H9 (cell line): ENCODE data around the gene BPTF. TPM values are rescaled to one million over a fixed set of nuclear protein-coding genes. Genes with fewer than 3 reads are reported as not detected.
"Not testable (repeated sequence)": the region's sequence is repeated elsewhere in the genome, so short reads cannot be mapped to it uniquely, and the experiment has no call there.

Experiments
- DNase-seq: peaks from one replicate; pipeline ENCODE4 v3.0.0-alpha.2; 2017
- H2AFZ ChIP-seq: one replicate; pipeline ENCODE4 v1.6.1; 2013; ENCODE audit warnings: mild to moderate bottlenecking, low read length, control low read depth, moderate library complexity
- H2AK5ac ChIP-seq: 2 replicates; pipeline ENCODE4 v1.6.1; 2013; ENCODE audit warnings: low read length, control low read depth, mixed read lengths; ENCODE audit not compliant: insufficient read length
- H2BK120ac ChIP-seq: one replicate; pipeline ENCODE4 v1.6.1; 2013; ENCODE audit warnings: low read depth, mild to moderate bottlenecking, low read length, control low read depth, inconsistent platforms; ENCODE audit not compliant: poor library complexity, severe bottlenecking
- H2BK12ac ChIP-seq: 2 replicates; pipeline ENCODE4 v1.6.1; 2013; ENCODE audit warnings: low read length, control low read depth, mixed read lengths, low read depth; ENCODE audit not compliant: insufficient read length
- H2BK15ac ChIP-seq: 2 replicates; pipeline ENCODE4 v1.6.1; 2013; ENCODE audit warnings: low read depth, low read length, control low read depth
- H2BK20ac ChIP-seq: one replicate; pipeline ENCODE4 v1.6.1; 2013; ENCODE audit warnings: low read depth, mild to moderate bottlenecking, low read length, control low read depth, inconsistent platforms; ENCODE audit not compliant: poor library complexity, severe bottlenecking
- H2BK5ac ChIP-seq: 2 replicates; pipeline ENCODE4 v1.6.1; 2013; ENCODE audit warnings: low read length, control low read depth, mixed read lengths; ENCODE audit not compliant: insufficient read length
- H3K14ac ChIP-seq: 2 replicates; pipeline ENCODE4 v1.6.1; 2013; ENCODE audit warnings: low read length, control low read depth; ENCODE audit not compliant: insufficient read depth
- H3K18ac ChIP-seq: 2 replicates; pipeline ENCODE4 v1.6.1; 2013; ENCODE audit warnings: low read depth, mild to moderate bottlenecking, mixed read lengths, low read length, control low read depth; ENCODE audit not compliant: insufficient read length
- H3K23ac ChIP-seq: 2 replicates; pipeline ENCODE4 v1.6.1; 2013; ENCODE audit warnings: low read length, control low read depth, mixed read lengths, low read depth; ENCODE audit not compliant: insufficient read length
- H3K23me2 ChIP-seq: 2 replicates; pipeline ENCODE4 v1.6.1; 2013; ENCODE audit warnings: low read depth, mild to moderate bottlenecking, mixed read lengths, low read length, control low read depth; ENCODE audit not compliant: insufficient read length, poor library complexity, severe bottlenecking
- H3K27ac ChIP-seq: 2 replicates; pipeline ENCODE4 v1.5.1; 2013; ENCODE audit warnings: low read length, control low read depth, mixed read lengths, low read depth; ENCODE audit not compliant: insufficient read length
- H3K27me3 ChIP-seq: 2 replicates; pipeline ENCODE4 v1.6.1; 2013; ENCODE audit warnings: low read length, control low read depth, inconsistent platforms; ENCODE audit not compliant: insufficient read depth
- H3K4ac ChIP-seq: 2 replicates; pipeline ENCODE4 v1.6.1; 2013; ENCODE audit warnings: low read depth, mild to moderate bottlenecking, control low read depth, inconsistent platforms, low read length, moderate library complexity
- H3K4me1 ChIP-seq: 2 replicates; pipeline ENCODE4 v1.6.1; 2013; ENCODE audit warnings: low read length, control low read depth, inconsistent platforms; ENCODE audit not compliant: insufficient read depth
- H3K4me2 ChIP-seq: 2 replicates; pipeline ENCODE4 v1.6.1; 2013; ENCODE audit warnings: low read length, control low read depth, mixed read lengths; ENCODE audit not compliant: insufficient read length, insufficient read depth
- H3K56ac ChIP-seq: 2 replicates; pipeline ENCODE4 v1.6.1; 2013; ENCODE audit warnings: low read depth, mild to moderate bottlenecking, mixed read lengths, low read length, control low read depth; ENCODE audit not compliant: insufficient read length
- H3K79me1 ChIP-seq: 2 replicates; pipeline ENCODE4 v1.6.1; 2013; ENCODE audit warnings: low read depth, mild to moderate bottlenecking, moderate library complexity, low read length, control low read depth, inconsistent platforms; ENCODE audit not compliant: insufficient read depth, poor library complexity, severe bottlenecking
- H3K79me2 ChIP-seq: 2 replicates; pipeline ENCODE4 v1.6.1; 2013; ENCODE audit warnings: low read length, control low read depth, inconsistent platforms; ENCODE audit not compliant: insufficient read depth
- H3K9ac ChIP-seq: 2 replicates; pipeline ENCODE4 v1.6.1; 2013; ENCODE audit warnings: low read length, control low read depth, mixed read lengths; ENCODE audit not compliant: insufficient read length; ENCODE audit errors: extremely low read depth
- H3K9me3 ChIP-seq: one replicate; pipeline ENCODE4 v1.6.1; 2013; ENCODE audit warnings: low read depth, low read length, inconsistent platforms; ENCODE audit not compliant: control insufficient read depth
- H3T11ph ChIP-seq: one replicate; pipeline ENCODE4 v1.6.1; 2013; ENCODE audit warnings: mild to moderate bottlenecking, low read length, control low read depth, inconsistent platforms
- H4K20me1 ChIP-seq: one replicate; pipeline ENCODE4 v1.6.1; 2013; ENCODE audit not compliant: control insufficient read depth, insufficient read length, insufficient read depth
- H4K5ac ChIP-seq: 2 replicates; pipeline ENCODE4 v1.6.1; 2013; ENCODE audit warnings: low read depth, mild to moderate bottlenecking, mixed read lengths, low read length, control low read depth; ENCODE audit not compliant: insufficient read length
- H4K8ac ChIP-seq: replicated peaks from 2 replicates; pipeline ENCODE4 v1.6.1; 2013; ENCODE audit warnings: low read length, control low read depth, mixed read lengths, low read depth; ENCODE audit not compliant: insufficient read length
- H4K91ac ChIP-seq: 2 replicates; pipeline ENCODE4 v1.6.1; 2013; ENCODE audit warnings: low read depth, mild to moderate bottlenecking, moderate library complexity, mixed read lengths, low read length, control low read depth; ENCODE audit not compliant: insufficient read length
- H3K27ac Mint-ChIP-seq, 3 experiments: 2 replicates in 2 of 3; 3 replicates in 1 of 3; pipeline ENCODE4 v1.8.0; 2020 to 2021; ENCODE audit warnings: mixed read lengths in 3 of 3, mild to moderate bottlenecking in 1 of 3, moderate library complexity in 1 of 3
- H3K27me3 Mint-ChIP-seq: 2 replicates; pipeline ENCODE4 v1.8.0; 2021; ENCODE audit warnings: low read depth, mild to moderate bottlenecking, moderate library complexity, mixed read lengths
- H3K36me3 Mint-ChIP-seq, 3 experiments: 2 replicates in 2 of 3; 3 replicates in 1 of 3; pipeline ENCODE4 v1.8.0; 2020 to 2021; ENCODE audit warnings: low read depth in 3 of 3, mixed read lengths in 3 of 3; ENCODE audit not compliant: insufficient read depth in 1 of 3
- H3K4me1 Mint-ChIP-seq, 2 experiments: 2 replicates each; pipeline ENCODE4 v1.8.0; 2020; ENCODE audit warnings: mixed read lengths in 2 of 2
- H3K4me3 Mint-ChIP-seq, 2 experiments: 2 replicates in 1 of 2; 3 replicates in 1 of 2; pipeline ENCODE4 v1.8.0; 2020 to 2021; ENCODE audit warnings: mild to moderate bottlenecking in 2 of 2, mixed read lengths in 2 of 2, moderate library complexity in 1 of 2
- H3K9me3 Mint-ChIP-seq, 2 experiments: 2 replicates in 1 of 2; 3 replicates in 1 of 2; pipeline ENCODE4 v1.8.0; 2020; ENCODE audit warnings: mild to moderate bottlenecking in 2 of 2, mixed read lengths in 2 of 2, moderate library complexity in 1 of 2
- whole genome bisulfite sequencing: extraction: QIAGEN DNeasy Blood & Tissue Kit; methylation state at CpG from one replicate; pipeline ENCODE4 v1.1.7; 2013; ENCODE audit warnings: missing lambda C conversion rate, low lambda C conversion rate, mixed read lengths; ENCODE audit not compliant: insufficient read length; ENCODE audit errors: extremely low coverage; 5-methylcytosine and 5-hydroxymethylcytosine counted together
- total RNA-seq: library from RNA; stranded (reverse); gene quantifications from 2 replicates; pipeline ENCODE4 v1.2.1, GENCODE V29; 2021

Gene BPTF
- total RNA-seq, 1 experiment from 2014 or later = 203 TPM

- H3K14ac ChIP-seq, H2AFZ ChIP-seq, DNase-seq, H4K20me1 ChIP-seq, H4K8ac ChIP-seq, H3K18ac ChIP-seq, H3K56ac ChIP-seq, H3K4me2 ChIP-seq, H4K91ac ChIP-seq, H3K27ac ChIP-seq, H3K4me1 ChIP-seq, H2BK20ac ChIP-seq, H3K4me3 Mint-ChIP-seq, H3T11ph ChIP-seq, H3K23me2 ChIP-seq, H3K23ac ChIP-seq, H2BK5ac ChIP-seq, H2BK15ac ChIP-seq, H3K9ac ChIP-seq, H2AK5ac ChIP-seq, H3K9me3 ChIP-seq, H3K79me1 ChIP-seq, H3K27me3 ChIP-seq, H2BK12ac ChIP-seq, H2BK120ac ChIP-seq, H3K27me3 Mint-ChIP-seq, H3K4ac ChIP-seq, H4K5ac ChIP-seq, H3K9me3 Mint-ChIP-seq: not testable (repeated sequence)
- no CpG with 5 or more reads among the region's 3 CpGs for WGBS
- peaks cover 9 to 29% (median 16%) of the 10 kb centered on the region in 3 experiments; a peak in 6 of 7 replicates for H3K36me3 Mint-ChIP-seq
- H3K79me2 ChIP-seq = peaks cover 41% of the 10 kb centered on the region; the same call in 1 of the 2 replicates
- H3K27ac Mint-ChIP-seq = peak overlapping the region in 1 of 3 experiments; percentile 49; a peak in 1 of 7 replicates
- H3K4me1 Mint-ChIP-seq = peaks cover 14 to 16% of the 10 kb centered on the region in 2 experiments
These were observed 23.5 kb downstream of the BPTF start for GRCh38 chr17:67848846-67849245.
